GM21737 (cell line): ENCODE measurements around the gene TALDO1.

ENCODE experiments used
- ATAC-seq: cut with Tn5 transposase; IDR thresholded peaks from one replicate; pipeline ENCODE4 v1.9.1; 2021; ENCODE audit warnings: mild to moderate bottlenecking, moderate library complexity; ENCODE audit not compliant: unreplicated experiment

Gene TALDO1

DNA sequence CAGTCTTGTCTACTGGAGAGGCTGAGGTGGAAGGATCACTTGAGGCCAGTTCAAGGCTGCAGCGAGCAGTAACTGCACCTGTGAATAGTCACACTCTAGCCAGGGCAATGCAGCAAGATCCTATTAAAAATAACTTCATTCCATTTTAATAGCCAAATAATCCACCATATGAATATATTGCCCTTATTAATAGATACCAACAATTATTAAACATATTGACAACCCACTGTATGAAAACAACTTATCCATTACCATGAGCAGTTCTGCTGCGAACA lies 19.6 kb downstream of the TALDO1 start:
- no peak for ATAC-seq

DNA sequence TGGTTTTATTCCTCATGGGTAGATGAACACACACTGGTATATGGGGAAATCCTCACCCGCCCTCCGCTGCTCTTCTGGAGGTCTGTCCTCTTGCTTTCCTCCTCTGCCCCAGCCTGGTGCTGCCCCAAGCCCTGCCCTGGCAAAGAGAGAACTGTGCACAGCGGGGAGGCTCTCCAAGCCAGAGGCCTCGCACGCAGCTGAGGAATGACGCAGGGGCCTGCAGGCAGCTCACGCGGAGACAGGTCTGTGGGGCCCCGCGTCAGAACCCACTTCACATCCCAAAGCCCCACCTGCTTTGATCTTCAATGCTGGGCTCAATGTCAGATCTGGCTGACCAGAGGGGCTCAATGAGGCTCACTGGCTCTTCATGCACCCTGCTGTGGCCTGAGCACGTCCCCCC lies 20.0 kb downstream of the TALDO1 start:
- ATAC-seq: no peak

DNA sequence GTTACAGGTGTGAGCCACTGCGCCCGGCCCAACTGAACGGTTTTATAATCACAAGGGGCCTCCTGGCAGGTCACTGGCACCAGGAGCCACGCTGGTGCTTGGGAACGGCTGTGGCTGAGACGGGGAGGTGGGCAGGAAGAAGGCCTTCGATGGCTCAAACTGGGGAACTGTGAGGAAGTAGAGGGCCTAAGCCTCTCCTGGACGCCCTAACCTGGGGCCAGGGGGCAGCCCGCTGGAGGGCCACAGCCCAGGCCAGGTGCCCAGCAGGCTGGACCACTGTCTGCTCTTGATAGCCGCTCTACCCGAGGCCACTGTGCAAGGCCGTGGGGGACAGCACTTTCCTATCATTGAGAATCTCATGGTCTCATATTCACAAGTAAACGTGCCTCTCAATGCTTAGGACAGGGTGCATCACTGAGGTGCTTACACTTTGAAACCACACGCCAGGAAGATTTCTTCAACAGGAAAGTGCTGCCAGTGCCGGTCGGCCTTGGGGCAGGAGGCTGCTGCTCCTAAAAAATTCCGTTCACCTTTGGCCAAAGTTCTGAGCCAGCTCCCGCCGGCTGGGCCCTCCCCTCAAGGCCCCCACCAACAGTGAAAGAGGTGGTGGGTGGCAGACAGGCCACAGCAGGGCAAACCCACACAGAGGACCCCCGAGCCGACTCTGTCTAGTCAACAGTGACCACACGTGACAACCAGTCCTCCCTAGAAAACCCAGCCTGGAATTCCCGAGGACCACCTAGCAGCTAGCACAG lies 22.8 kb downstream of the TALDO1 start:
- no peak for ATAC-seq

DNA sequence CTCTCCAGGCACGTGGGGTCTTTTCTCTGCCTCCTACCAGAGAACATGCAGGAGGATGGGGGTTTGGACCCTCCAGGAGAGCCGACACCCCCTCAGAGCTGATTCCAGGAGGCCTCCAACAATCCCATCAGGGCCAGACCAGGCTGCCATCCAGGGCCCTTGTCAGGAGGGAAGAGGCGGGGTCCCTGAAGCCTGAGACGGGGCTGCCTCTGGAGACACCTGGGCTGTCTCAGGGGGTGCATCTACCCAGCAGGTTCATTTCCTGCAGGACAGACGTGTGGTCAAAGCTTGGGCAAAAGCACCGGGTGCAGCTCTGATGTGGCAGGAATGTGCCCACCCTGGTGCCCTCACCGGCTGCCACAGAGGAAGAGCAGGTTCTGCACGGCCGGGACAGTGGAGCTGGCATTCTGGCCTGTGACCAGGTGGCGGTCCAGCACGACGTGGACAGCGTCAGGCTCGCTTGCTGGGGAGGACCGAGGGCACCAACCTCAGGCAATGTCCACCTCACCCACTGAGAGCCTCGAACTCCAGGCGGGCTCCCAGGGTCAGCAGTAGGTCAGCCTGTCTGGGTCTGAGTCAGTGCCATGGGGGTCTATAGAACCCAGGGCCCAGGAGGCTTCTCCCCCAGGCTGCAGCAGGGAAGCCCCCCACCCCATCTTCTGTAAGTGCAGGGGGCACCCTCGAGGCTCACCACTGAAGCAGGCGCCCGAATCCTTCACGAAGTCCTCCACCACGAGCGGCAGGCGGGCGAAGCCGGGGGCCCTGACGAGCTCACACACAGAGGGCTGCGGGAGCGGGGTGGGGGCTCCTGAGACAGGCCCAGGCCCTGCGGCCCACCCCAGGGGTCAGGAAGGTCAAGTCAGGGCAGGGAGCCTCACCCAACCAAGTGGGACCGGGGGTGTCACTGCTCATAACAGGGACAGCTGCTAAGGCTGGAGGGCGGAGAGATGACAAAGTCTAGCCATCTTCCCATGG lies 23.7 kb downstream of the TALDO1 start:
- no peak for ATAC-seq

DNA sequence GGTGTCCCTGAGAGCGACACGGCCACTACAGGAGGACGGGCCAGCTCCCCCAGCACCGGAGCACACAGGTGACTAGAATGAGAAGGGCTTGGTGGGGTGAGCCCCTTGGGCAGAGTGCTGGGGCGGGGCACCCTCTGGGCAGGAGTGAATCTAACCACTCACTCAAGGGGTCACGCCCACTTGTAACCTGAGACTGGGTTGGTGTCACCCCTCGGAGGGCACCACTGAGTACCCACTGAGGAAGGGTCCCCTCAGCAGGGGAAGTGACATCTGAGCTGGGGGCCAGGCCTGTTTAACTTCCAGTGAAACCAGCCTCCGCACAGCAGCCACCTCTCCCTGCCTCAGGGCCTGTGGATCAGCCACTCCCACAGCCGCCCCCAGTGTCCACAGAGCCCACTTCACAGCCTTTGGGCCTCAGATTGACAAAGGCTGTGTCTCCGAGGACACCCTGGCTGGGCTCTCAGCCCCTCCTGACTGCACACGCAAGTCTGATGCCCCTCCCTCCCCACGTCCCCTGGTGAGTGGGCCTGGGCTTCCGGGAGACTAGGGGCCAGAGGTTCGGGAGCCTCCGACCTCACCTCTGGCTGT lies 24.4 kb downstream of the TALDO1 start:
- ATAC-seq: no peak

DNA sequence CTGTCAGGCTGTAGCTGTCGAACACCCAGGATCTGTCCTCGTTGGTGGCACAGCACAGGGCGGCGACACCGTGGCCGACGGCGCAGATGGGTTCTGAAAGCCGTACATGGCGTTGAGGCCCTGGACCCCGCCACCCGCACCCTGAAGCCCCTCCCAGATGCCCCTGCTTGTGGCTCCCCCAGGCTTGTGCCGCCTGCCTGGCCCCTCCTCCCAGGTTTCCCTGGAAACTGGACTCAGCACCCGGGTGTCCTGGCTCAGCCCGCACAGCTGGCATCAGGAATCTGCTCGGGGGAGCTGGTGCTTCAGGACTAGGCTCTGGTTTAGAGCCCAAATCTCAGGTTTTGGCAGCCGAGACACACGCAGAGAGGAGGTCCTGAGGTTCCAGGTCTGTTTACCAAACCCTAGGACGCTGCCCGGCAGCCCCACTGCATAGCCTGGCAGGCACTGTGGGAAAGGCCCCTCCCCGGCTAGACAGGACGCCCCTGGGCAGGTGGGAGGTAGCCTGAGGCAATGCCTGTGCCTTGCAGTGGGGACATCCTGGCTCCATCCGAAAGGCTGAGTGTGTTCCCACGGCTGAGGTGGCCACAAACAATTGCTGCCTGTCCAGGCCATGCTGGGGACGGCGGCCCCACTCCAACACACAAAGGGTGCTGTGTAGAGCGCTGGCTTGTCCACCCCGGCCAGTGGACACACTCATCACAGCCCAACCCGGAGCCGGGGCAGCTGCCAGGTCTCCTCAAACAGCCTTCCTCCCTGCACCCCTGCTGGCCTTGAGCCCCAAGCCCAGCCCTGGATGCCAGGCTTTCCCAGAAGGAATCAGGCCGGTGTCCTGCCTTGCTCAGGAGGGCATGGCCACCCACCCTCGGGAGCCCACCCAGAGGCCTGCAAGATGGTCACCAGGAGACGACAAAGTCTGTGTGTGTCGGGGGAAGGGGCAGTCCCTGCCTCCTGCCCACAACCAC lies 25.4 kb downstream of the TALDO1 start:
- ATAC-seq: no peak

DNA sequence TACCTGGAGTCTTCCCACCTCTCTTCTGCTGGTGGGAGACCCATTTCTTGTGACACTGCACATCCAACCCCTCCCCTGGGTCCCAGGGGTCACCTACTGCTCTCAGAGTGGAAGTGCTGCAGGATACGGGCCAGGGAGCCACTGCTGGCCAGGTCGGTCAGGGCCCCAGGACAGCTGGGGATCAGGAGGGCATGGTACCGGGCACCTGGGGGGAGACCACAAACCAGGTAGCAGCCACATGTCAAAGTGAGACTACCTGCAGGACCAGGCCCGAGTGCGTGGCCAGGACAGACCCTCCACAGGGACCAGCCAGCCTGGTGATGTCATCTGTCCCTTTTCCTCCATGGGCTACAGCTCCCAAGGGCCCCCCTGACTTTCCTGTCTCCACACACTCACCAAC lies 26.2 kb downstream of the TALDO1 start:
- no peak for ATAC-seq

DNA sequence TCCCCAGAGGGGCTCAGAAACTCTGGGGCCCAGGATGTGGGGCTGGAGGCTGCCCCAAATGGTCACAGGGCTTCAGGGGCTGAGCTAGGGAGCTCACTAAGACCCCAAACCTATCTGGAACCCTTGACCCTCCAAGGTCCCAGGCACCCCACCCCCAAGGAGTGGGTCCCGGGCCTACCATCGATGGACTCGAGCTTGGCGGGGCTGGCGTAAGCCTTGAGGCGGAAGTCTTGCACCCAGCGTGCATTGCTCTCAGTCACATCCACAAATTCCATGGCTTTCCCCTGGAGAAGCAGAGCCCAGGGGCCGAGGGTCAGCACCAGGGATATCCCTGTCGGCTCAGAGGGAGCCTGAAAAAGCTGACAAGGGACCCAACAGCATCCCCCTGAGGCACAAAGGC lies 26.6 kb downstream of the TALDO1 start:
- ATAC-seq: no peak

DNA sequence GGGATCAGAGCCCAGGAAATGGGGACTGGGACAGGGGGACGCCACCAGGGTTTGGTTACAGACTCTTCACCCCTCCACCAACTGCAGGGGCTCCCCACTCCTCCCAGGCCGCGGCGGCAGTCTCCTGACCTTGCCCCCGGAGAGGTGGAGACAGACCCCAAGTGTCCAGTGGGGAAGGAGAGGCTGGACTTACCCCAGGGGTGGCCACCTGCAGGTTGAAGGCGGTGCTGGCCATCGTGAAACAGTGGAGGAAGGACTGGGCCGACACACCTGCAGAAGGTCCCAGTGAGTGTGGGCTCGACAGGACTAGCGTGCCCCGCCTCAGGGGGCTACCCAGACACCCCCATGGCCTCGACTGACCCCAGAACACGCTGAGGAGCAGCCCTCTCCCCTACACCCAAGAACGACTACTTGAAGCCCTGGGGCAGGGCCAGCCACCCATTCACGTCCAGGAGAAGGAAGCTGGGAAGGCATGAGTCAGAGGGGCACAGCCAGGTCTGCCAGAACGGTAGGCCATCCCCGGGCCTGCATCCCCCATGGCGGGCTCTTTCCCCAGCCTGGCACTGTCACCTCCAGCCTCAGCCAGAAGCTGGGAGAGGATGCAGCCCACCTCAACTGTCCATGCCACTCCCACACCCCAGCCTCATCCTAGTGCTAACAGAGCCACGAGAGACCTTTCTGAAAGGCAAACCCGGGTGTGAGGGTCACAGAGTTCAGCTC lies 27.8 kb downstream of the TALDO1 start:
- ATAC-seq: no peak

DNA sequence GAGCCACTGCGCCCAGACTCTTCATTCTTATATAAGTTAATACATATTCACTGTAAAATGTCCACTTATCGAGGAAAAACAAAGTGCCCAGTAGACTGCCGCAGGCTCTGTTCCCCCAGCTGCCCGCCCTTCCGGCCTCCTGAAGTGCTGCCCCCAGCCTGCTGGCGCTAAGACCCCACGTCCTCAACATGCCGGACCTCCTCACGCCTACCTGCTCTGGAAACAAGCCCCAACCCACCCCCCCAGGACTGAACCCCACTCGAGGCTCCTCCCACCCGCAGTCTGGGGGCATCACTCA lies 28.9 kb downstream of the TALDO1 start:
- ATAC-seq: no peak

DNA sequence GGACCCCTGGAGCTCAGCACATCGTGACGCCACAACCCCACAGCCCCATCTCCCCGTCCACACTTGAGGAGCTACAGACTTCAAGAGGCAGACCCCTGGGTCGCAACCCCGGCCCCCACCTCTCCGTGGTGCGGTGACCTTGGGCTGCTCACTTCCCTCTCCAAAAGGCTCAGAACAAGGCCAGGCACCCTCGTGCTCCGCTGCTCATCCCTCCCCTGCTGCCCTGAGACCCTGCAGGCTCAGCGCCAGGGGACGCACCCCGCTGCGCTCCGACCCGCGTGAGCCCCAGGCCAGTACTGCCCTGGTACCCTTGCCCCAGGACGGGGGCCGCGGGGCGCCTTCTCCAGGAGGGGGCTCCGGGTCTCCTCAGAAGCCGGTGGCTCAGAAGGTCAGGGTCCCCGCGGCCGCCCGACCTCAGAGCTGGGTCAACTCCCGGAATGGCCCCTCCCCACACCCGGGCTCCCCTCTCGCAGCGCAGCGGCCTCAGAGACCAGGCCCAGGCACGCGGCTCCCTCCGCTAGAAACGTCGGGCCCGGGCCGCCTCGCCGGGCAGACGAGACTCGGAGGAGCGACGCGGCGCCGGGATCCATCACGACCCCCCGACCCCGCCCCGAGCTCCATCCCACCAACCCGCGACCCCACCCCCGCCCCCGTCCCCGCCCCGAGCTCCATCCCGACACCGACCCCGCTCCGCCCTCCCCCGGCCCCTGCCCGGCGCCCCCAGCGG lies 29.5 kb downstream of the TALDO1 start:
- ATAC-seq: peak; percentile 26

DNA sequence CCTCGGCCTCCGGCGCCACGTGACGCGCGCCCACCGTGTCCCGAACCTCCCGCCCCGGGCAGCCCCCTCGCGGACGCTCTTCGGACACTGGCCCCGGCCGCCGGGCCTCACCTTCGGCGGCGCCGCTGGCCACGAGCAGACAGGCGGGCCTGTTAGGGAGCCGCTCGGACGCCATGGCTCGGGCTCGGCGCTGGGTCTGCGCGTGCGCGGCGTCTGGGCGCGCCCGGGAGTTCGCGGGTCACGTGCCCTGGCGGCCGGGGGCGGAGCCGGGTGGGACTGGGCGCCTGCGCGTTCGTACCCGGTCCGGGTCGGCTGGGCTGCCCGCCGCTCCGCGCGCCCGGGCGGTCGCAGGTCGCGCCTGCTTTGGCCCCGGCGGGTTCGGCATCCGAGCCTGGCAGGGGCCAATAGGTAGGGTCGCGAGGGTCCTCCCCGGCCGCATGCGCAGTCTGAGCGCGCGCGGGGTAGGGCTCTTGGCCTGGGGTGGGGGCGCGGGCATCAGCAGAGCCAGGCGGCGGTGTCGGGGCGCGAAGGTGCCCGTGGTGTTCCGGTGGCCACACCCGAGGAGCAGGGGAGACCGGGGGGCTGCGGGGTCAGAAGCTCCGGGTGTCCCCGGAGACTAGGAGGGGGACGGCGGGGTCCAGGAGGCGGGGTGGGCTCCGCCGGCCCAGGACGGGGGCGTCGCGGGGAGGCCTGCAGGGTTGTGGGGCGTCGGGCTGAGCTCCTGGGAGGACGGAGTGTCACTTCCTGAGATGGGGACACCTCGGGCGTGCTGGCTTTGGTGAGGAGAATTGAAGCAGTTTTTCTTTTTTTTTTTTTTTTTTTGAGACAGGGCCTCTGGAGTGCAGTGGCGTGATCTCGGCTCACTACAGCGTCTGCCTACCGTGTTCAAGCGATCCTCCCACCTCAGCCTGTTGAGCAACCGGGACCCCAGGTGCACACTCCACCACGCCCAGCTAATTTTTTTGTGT lies 30.3 kb downstream of the TALDO1 start, which contains the start of gene GATD1:
Gene GATD1, minus strand, starts transcription at position 200 of the 968 bp plus-strand sequence. Its CDS starts 25 bp downstream, at position 175.
- peak; percentile 62 for ATAC-seq

DNA sequence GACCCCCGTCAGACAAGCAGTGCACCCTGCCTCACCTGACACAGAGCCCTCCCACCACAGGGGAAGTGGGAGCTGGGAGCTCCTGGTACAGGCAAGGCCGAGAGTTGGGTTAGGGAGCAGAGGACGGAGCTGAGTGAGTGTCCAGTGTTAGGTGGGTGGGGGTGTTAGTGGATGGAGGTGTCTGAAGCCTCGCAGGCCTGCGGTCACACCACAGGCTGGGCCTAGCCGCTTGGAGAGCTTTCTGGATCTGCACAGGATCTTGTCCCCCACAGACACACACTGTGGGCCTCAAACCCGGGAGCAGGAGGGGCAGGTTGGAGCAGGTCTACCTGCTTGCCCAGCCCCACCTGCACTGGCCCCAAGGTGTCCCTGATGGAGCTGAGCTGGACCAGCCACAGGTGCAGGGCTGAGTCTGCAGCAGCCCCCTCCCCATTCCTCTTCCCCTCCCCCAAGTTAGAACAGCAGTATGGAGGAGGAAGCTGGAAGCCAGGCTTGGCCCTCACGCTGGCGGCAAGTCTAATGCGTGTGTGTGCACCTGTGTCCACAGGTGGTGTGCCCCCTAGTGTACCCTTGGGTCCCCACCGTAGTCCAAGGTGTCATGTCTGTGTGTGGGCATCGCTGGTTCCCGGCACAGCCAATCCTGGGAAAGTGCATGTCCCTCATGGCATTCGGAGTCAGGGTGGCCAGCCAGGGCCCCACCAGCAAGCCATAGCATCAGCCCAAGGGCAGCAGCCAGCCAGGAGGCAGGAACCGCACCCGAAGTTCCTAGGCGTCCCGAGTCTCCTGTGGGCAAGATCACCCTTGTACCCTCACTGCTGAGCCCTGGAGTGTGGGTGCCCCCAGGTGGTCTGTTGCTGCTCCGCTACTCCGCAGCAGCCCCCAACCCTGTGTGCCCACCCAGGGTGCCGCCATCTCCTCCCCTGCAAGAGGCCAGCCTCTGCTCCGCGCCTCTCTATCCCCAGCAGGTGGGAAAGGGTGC lies 32.0 kb downstream of the TALDO1 start:
- ATAC-seq: no peak

DNA sequence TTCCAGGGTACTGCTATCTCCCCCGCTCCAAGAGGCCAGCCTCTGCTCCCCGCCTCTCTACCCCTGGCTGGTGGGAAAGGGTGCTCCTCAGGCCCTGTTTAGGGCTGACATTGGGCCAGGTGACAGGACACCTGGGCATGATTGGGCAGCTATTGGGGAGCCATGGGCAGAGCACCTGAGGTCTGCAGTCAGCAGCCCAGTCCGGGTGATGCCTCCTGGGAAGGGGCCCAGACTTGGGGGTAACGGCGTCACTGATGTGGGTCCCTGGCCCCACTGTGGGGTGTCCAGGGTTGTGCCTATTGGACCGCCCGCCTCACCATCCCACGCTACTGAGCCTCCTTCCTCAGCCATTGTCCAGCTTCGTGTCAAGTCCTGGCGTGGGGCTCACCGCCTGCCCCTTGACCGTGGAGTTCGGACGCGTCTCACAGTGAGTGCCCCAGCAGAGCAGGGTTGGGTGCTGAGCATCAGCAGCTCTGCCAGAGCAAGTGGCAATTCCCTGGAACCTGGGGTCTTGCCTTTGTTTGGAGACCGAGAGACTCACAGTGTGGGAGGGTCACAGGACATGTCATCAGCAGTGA lies 32.8 kb downstream of the TALDO1 start:
- no peak for ATAC-seq

DNA sequence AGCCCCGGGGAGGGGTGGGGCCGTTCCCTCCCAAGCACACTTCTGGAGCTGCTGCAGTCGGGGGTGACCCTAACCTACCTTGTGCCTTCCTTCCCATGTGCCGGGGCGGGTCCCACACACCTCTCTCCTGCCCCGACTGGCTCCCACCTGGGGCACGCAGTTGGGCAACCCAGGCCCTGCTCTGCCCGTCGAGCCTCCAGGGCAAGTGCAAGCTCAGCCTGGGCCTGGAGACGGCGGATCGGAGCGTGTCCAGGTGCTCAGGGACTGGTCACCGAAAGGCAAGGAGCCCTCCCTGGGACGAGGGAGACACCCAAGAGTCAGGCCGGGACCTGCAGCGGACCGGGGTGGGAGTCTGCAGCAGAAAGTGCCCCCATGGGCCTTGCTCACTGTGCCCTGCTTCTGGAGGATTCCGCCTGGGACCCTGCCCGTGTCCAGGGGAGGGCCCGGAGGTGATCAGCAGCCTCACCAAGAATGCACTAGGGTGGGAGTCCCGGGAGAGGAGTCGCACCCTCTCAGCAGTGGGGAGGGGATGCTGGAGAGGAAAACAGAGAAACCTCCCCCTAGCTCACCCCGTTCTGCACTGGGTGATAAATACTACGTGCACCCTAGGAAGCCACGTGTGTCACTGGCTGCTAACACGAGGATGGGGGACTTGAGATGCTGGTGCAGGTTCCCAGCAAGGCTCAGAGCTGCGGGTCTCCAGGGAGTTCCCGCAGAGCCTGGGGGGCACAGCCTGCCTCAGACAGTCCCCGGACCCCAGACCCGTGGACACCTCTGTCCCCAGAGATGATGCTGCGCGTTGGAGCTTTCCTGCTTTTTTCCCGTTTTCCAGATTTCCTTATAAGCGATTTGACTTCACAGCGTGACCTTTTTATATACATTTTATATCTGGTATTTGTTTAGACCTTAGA lies 35.3 kb downstream of the TALDO1 start:
- ATAC-seq: no peak

DNA sequence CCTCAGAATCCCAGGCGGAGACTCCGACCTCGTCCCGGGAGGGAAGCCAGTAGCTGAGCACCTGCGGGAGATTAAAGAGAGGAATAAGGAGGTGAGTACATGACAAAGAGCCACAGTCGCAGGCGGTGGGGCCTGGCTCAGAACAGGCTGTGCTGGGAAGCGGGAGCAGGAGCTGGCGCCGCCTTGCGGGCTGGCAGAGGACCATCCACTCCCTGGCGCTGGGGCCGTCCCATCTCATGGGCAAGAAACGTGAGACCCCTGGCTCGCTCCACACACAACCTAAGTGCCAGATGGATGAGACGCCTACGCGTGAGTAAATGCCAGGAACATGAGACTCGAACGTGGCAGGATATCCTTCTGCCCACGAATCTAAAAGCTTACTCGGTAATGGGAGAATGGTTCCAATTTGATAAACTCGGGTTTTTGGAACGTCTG lies 36.3 kb downstream of the TALDO1 start:
- ATAC-seq: no peak
